GM21786 (cell line): ENCODE results near the gene PTPRN2.
"Not testable (repeated sequence)": the region's sequence is repeated elsewhere in the genome, so short reads cannot be mapped to it uniquely, and the experiment has no call there.

ENCODE experiments used
- ATAC-seq: cut with Tn5 transposase; IDR thresholded peaks from one replicate; pipeline ENCODE4 v1.9.1; 2021; ENCODE audit not compliant: unreplicated experiment

The PTPRN2 gene

GRCh38 chr7:158536871-158537515 lies 50.6 kb downstream of the PTPRN2 start:
- ATAC-seq = no peak

GRCh38 chr7:158535079-158535478 lies 52.5 kb downstream of the PTPRN2 start:
- no peak for ATAC-seq

DNA sequence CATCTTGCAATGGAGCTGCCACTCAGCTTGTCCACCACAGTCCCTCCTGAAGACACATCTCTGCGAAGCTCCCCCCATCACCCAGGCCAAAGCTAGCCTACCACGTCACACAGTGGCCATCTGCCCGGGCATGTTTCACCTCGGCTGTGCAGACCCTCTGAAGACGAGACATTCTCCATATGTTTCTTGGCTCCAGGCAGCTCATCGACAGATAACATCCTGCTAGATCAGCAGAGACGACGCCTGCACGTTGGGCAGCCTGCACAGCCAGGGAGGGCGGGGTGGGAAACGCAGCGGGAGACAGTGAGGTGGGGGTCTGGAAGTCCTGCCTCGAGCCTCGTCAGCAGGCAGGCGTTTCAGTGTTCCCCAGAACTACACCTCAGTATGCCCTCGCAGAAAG lies 53.0 kb downstream of the PTPRN2 start:
- ATAC-seq = no peak

DNA sequence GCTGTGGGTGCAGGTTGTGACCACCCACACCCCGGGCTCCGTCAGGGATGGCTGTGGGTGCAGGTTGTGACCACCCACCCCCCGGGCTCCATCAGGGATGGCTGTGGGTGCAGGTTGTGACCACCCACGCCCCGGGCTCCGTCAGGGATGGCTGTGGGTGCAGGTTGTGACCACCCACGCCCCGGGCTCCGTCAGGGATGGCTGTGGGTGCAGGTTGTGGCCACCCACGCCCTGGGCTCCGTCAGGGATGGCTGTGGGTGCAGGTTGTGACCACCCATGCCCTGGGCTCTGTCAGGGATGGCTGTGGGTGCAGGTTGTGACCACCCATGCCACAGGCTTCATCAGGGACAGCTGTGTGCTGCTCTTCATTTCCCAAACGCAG lies 53.5 kb downstream of the PTPRN2 start:
- not testable (repeated sequence) for ATAC-seq

DNA sequence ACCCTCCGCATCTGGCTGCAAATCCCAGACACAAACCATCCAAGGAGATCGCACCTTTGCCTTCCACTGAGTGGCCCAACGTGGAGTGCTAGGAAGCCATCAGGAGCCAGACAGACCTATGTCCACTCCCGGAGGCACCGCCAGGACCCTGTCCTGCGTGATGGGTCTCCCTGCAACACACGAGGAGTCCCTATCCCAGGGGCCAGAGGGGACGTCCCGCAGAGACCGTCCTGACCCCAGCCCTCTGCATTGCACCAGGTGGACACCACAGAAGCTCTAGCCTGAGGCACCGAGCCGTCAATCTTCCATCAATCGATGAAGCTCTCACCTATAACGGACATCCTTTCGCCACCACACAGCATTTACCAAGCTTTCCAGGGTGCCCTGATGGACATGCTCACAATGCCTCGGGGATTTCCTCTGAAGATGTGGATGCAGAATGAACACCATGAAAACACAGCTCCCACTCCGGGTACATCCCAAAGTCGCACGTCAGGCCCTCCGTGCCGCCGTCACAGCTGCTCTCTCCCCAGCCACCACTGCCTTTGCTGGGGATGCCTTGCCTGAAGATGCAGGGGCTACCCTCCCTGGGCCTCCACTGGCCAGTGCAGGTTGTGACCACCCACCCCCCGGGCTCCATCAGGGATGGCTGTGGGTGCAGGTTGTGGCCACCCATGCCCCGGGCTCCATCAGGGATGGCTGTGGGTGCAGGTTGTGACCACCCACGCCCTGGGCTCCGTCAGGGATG lies 54.1 kb downstream of the PTPRN2 start:
- no peak for ATAC-seq

DNA sequence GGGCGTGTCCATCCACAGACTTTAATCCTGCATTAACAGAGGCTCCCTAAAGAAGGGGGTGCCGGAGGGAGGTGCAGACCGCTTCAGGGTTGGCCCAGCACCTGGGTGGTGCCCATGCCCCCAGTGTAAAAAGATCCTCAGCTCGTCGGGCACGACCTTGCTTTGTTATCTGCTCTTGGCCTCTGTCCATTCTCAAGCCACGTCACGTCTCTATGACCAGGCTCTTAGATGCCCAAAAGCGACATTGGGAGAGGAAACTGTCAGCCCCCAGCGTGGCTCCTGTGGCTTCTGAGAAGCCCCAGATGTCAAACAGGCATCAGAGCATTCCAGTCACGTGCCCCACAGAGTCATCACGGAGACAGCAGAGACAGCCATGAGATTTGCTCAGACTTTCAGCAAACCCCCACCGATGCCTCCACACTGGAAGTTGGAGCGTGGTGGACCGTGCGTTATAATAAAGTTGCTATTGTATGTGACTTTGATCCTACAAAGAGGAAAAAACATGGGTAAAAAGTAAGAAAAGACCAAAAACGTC lies 55.5 kb downstream of the PTPRN2 start:
- ATAC-seq = no peak

- ATAC-seq = no peak
Measured at GRCh38 chr7:158531661-158532060, 56.0 kb downstream of the PTPRN2 start.

- no peak for ATAC-seq
Measured at GRCh38 chr7:158530800-158531609, 56.6 kb downstream of the PTPRN2 start.

DNA sequence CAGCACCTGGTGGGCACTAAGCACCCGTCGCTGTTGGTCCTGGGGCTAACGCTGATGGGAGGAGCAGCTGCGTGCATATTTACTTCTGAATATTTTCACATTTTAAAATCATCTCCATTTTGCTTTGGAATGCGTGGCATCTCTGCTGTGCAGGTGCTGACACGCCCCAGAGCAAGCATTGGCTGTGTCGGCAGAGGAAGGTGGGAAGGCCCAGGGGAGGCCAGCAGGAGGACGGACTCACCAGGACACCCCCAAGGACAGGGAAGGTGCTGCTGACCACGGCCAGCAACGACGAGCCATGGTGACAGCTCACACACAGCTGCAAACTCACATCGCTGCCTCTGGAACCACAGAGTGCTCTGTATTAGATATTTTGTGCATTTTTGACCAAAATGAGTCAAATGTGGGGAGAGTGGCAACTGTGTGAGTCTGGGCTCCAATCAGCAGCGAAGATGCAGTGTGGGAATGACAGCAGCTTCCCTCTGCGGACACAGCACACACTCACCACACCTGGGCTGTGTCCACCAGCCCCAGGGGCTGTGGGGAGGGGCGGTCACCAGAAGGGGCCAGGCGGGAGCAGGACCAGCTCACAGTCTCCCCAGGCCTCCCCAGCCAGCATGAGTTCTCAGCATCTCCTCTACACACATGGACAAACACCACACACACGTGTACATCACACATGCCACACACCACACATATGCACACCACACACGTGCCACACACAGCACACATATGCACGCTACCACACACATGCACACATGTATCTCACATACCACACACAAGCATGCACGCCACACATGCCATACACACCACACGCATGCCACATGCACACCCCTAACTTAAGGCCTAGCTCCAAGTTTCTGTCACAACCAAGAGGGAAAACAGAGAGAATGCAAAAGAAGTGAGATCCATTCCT lies 58.2 kb downstream of the PTPRN2 start:
- ATAC-seq = no peak

DNA sequence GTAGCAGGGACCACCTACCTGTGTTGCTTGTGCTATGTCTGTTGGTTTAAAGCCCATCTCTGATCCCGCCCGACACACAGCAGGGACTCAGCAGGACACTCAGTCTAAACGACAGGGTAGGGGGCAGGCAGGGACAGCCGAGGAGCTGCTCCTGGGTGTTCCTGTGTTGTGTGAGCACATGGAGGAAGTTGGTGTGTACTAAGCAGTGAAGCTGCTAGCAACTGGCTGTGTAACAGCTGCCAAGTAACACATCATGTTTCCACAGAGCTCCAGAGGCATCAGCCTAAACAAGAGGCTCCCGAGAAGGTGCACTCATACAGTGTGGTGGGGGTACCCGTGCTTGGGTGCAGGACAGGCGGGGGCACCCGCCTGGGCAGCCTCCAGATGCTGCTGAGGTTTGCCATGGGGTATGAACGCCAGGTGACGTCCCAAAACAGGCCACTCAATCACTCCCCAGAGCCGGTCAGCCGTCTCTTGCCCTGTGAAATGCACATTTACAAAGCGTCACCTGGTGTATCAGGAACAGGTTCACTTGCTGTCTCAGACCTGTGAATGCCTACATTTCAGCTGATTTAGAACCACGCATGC lies 59.6 kb downstream of the PTPRN2 start:
- ATAC-seq = no peak

GRCh38 chr7:158527495-158527894 lies 60.1 kb downstream of the PTPRN2 start:
- no peak for ATAC-seq

- no peak for ATAC-seq
Measured at GRCh38 chr7:158527038-158527437, 60.6 kb downstream of the PTPRN2 start.

DNA sequence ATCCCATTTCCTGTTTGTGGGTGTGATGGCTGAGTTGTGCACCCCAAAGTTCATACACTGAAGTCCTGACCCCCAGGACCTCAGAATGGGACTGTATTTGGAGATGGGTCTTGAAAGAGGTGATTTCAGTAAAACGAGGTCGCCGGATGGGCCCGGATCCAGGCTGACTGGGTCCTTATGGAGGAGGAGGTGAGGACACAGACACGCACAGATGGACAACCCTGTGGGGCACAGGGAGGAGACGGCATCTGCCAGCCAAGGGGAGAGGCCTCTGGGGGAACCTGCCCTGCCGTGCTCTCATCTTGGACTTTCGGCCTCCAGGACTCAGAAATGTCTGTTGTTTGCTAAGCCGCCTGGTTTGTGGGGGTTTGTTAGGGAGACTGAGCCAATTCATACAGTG lies 61.1 kb downstream of the PTPRN2 start:
- ATAC-seq = no peak

DNA sequence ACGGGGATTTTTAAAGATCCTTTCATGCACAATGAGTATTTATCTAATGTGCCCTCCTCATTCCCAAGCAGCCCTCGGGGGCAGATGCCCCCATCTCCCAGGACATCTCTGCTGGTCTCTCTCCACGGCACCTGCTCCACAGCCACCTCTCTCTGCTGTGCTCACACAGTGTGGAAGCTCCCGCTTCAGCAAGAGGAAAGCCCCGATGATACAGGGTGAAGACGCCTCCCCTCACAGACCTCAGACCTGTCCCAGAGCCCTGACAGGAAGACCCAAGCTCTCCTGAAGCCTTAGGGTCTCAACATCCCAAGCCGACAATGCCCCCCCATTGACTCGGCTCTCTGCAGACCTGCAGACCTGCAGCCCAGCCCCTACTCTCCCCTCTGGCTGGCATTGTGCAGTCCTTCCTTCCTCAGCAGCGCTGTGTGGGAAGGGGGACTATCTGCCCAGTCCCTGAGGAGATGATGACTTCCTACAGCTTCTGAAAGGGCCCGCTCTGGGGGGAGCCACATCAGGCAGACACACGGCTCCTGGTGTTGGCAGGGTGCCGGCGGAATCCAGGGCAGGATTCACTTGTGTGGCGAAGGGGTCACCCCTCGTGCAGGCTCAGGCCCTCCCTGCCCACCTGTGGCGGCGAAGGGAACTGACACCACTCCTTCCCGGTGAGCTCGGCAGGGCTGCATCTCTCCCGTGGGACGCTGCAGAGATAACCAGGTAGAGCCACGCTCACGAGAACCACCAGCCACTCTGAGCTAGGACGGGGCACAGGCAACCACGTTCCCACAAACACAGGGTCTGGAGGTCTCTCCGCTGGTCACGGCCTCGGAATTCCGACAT lies 61.8 kb downstream of the PTPRN2 start:
- no peak for ATAC-seq

GRCh38 chr7:158524749-158525635 lies 62.6 kb downstream of the PTPRN2 start:
- ATAC-seq = no peak

DNA sequence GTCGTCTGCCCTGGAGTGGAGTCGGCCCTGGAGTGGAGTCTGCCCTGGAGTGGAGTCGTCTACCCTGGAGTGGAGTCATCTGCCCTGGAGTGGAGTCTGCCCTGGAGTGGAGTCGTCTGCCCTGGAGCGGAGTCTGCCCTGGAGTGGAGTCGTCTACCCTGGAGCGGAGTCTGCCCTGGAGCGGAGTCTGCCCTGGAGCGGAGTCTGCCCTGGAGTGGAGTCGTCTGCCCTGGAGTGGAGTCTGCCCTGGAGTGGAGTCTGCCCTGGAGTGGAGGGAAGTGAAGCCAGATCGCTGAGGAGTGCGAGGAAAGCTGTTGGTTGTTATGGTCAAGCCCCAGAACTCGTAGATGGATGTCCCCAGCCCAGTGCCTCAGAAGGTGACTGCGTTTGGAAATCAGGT lies 63.3 kb downstream of the PTPRN2 start:
- not testable (repeated sequence) for ATAC-seq

- ATAC-seq = not testable (repeated sequence)
Measured at GRCh38 chr7:158523877-158524276, 63.7 kb downstream of the PTPRN2 start.

DNA sequence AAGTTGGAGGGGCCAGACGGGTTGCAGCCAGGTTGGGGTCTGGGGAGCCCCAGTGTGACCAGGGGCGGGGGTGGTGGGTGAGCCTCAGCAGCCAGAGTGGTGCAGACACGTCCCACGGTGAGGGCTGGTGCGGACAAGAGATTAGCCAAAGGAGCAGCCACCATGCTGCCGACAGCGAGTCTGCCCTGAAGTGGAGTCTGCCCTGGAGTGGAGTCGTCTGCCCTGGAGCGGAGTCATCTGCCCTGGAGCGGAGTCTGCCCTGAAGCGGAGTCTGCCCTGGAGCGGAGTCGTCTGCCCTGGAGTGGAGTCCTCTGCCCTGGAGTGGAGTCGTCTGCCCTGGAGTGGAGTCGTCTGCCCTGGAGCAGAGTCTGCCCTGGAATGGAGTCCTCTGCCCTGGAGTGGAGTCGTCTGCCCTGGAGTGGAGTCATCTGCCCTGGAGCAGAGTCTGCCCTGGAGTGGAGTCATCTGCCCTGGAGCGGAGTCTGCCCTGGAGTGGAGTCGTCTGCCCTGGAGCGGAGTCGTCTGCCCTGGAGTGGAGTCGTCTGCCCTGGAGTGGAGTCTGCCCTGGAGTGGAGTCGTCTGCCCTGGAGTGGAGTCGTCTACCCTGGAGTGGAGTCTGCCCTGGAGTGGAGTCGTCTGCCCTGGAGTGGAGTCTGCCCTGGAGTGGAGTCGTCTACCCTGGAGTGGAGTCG lies 64.3 kb downstream of the PTPRN2 start:
- not testable (repeated sequence) for ATAC-seq
